ENCODE results near the gene ADCY10.

DNA sequence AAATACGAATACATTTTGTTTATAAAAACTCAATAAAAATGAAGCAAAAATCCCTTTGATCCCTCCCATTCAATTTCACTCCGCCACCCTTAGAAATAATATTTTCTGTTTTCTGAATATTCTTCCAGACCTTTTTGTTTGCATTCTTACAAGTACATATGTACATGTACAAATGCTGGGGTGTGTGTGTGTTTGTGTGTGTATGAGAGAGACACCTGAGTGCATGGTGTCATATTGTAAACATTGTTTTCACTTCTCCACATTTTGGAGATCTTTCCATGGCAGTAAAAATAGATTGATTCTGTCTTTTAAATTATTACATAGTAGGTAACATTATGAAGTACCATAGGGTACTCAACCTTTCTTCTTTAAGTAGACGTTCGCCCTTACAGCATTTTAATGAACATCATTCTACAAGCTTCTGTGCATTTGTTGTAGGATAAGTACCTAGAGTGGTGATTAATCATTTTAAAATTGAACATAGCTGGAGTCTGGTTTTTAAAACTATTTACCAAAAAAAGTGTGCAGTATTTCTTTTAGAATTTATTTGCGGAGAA, 24.2 kb upstream of the ADCY10 start:
- TF ChIP-seq CTCF (conservative IDR thresholded peaks at IDR 0.05; ENCODE audit: low read depth in 2 of 2) = no peak
- no peak for TF ChIP-seq EZH2 (IDR thresholded peaks at IDR 0.05; ENCODE audit: low read depth, unreplicated experiment)
- TF ChIP-seq JUNB (IDR thresholded peaks at IDR 0.05; ENCODE audit: unreplicated experiment) = no peak
- no peak for TF ChIP-seq EZH2phosphoT487 (IDR thresholded peaks at IDR 0.05; ENCODE audit: unreplicated experiment)
- no peak for TF ChIP-seq STAT1 (IDR thresholded peaks at IDR 0.05; ENCODE audit: unreplicated experiment)

Measured in GM23338 (cell line).